Mammary epithelial cell (primary cell): ENCODE results near the gene CEP55.

Source experiments
- EZH2 ChIP-seq: IDR thresholded peaks from 2 replicates; pipeline ENCODE4 v1.6.1; 2012; ENCODE audit warnings: low read length, inconsistent platforms, borderline replicate concordance
- TF ChIP-seq, protein P1 (sequence below), 2 donors: IDR thresholded peaks in 1 of 2; conservative IDR thresholded peaks in 1 of 2; 2 replicates each; pipeline ENCODE4 v1.5.1; 2011 to 2012; ENCODE audit warnings: inconsistent platforms in 2 of 2, low read length in 2 of 2, mild to moderate bottlenecking in 2 of 2, control low read depth in 1 of 2, low read depth in 1 of 2; ENCODE audit not compliant: insufficient read depth in 1 of 2; ENCODE audit errors: extremely low read depth in 1 of 2

DNA sequence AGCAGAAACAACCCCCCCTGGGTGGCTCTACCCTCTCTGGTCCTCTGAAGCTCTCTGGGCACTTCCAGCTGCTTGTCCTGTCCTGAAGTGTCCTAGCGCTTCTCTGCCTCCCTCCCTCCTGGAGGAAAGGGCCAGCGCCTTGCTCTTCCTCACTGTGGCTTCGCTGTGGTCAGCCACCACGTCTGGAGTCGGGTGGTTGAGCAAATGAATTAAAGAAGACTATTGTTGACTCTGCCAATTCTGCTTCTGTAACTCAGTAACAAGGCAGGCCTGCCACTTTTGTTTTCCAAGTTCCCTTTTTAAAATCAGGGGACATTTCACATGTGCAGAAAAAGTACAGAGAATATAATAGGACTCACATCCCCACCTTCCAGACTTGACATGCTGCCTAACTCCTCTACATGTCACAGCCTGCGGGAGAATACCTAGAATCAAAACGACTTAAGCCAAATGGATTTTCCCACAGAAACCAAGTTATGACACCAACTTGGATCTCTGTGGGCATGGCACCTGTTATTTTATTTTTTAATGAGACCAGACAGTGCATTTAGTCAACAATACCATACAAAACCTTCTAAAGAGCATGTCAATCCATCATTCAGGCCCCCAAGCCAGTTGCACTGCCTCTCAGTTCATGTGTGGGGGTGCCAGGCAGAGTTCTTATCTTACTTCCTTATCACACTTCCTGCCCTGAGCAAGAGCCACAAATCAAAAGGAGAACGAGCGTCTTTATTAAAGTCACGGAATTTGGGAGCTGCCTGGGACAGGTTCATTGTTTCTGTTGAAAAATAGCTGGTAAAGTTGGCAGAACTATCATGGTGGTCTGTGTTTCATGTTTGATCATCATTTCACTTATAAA lies 76.9 kb downstream of the CEP55 start:
- TF ChIP-seq, protein P1, sequence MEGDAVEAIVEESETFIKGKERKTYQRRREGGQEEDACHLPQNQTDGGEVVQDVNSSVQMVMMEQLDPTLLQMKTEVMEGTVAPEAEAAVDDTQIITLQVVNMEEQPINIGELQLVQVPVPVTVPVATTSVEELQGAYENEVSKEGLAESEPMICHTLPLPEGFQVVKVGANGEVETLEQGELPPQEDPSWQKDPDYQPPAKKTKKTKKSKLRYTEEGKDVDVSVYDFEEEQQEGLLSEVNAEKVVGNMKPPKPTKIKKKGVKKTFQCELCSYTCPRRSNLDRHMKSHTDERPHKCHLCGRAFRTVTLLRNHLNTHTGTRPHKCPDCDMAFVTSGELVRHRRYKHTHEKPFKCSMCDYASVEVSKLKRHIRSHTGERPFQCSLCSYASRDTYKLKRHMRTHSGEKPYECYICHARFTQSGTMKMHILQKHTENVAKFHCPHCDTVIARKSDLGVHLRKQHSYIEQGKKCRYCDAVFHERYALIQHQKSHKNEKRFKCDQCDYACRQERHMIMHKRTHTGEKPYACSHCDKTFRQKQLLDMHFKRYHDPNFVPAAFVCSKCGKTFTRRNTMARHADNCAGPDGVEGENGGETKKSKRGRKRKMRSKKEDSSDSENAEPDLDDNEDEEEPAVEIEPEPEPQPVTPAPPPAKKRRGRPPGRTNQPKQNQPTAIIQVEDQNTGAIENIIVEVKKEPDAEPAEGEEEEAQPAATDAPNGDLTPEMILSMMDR (conservative IDR thresholded peaks at IDR 0.05 in 1 of 2, IDR thresholded peaks at IDR 0.05 in 1 of 2; ENCODE audit: extremely low read depth in 1 of 2, insufficient read depth in 1 of 2, low read depth in 1 of 2, low read length in 2 of 2): no peak
- TF ChIP-seq EZH2: no peak
